ENCODE results near the gene GRID2.

GRID2 gene

GRCh38 chr4:93147524-93148212, 843.9 kb downstream of the GRID2 start:
- DNase-seq (ENCODE audit: low read depth, low spot score) = peak; percentile 68
- no CpG with 5 or more reads among the region's 1 CpG for WGBS (ENCODE audit: insufficient coverage, insufficient read length)
- Histone ChIP-seq H3K27me3 (ENCODE audit: control insufficient read depth, insufficient read depth, low read length) (no peaks in the 10 kb centered on the region), H3K4me3 (ENCODE audit: low read length) (no peak overlapping the region), H3K27ac (ENCODE audit: low read length) (no peak overlapping the region), H3K36me3 (ENCODE audit: control insufficient read depth, insufficient read depth, low read length) (no peaks in the 10 kb centered on the region), H3K4me1 (ENCODE audit: control insufficient read depth, insufficient read depth, low read length) (peaks cover 1% of the 10 kb centered on the region; the same call in 1 of the 2 replicates), H3K9me3 (ENCODE audit: control insufficient read depth, insufficient read depth, low read length) (no peaks in the 10 kb centered on the region)

GRCh38 chr4:93152491-93152890, 848.7 kb downstream of the GRID2 start:
- Histone ChIP-seq H3K4me3 (ENCODE audit: low read length) (no peak overlapping the region), H3K4me1 (ENCODE audit: control insufficient read depth, insufficient read depth, low read length) (peaks cover 1% of the 10 kb centered on the region; the same call in 1 of the 2 replicates), H3K27ac (ENCODE audit: low read length) (no peak overlapping the region), H3K36me3 (ENCODE audit: control insufficient read depth, insufficient read depth, low read length) (no peaks in the 10 kb centered on the region), H3K9me3 (ENCODE audit: control insufficient read depth, insufficient read depth, low read length) (no peaks in the 10 kb centered on the region), H3K27me3 (ENCODE audit: control insufficient read depth, insufficient read depth, low read length) (no peaks in the 10 kb centered on the region)
- no peak for DNase-seq (ENCODE audit: low read depth, low spot score)
- WGBS (ENCODE audit: insufficient coverage, insufficient read length) = no CpG with 5 or more reads among the region's 2 CpGs

GRCh38 chr4:93157986-93158385, 854.2 kb downstream of the GRID2 start:
- no peaks in the 10 kb centered on the region for H3K9me3 ChIP-seq (ENCODE audit: control insufficient read depth, insufficient read depth, low read length)
- H3K4me3 ChIP-seq (ENCODE audit: low read length) = no peak overlapping the region
- no peaks in the 10 kb centered on the region for H3K27me3 ChIP-seq (ENCODE audit: control insufficient read depth, insufficient read depth, low read length)
- WGBS (ENCODE audit: insufficient coverage, insufficient read length) = no CpG with 5 or more reads among the region's 2 CpGs
- H3K36me3 ChIP-seq (ENCODE audit: control insufficient read depth, insufficient read depth, low read length) = no peaks in the 10 kb centered on the region
- H3K27ac ChIP-seq (ENCODE audit: low read length) = no peak overlapping the region
- H3K4me1 ChIP-seq (ENCODE audit: control insufficient read depth, insufficient read depth, low read length) = no peaks in the 10 kb centered on the region
- no peak for DNase-seq (ENCODE audit: low read depth, low spot score)

GRCh38 chr4:93168053-93168452, 864.3 kb downstream of the GRID2 start:
- Histone ChIP-seq H3K4me3 (ENCODE audit: low read length) (no peak overlapping the region), H3K9me3 (ENCODE audit: control insufficient read depth, insufficient read depth, low read length) (no peaks in the 10 kb centered on the region), H3K27me3 (ENCODE audit: control insufficient read depth, insufficient read depth, low read length) (no peaks in the 10 kb centered on the region), H3K4me1 (ENCODE audit: control insufficient read depth, insufficient read depth, low read length) (no peaks in the 10 kb centered on the region), H3K27ac (ENCODE audit: low read length) (no peak overlapping the region), H3K36me3 (ENCODE audit: control insufficient read depth, insufficient read depth, low read length) (no peaks in the 10 kb centered on the region)
- DNase-seq (ENCODE audit: low read depth, low spot score) = no peak
- no CpG with 5 or more reads among the region's 4 CpGs for WGBS (ENCODE audit: insufficient coverage, insufficient read length)

- no peak for DNase-seq (ENCODE audit: low read depth, low spot score)
- H3K27me3 ChIP-seq (ENCODE audit: control insufficient read depth, insufficient read depth, low read length) = no peaks in the 10 kb centered on the region
- H3K36me3 ChIP-seq (ENCODE audit: control insufficient read depth, insufficient read depth, low read length) = no peaks in the 10 kb centered on the region
- no peak overlapping the region for H3K4me3 ChIP-seq (ENCODE audit: low read length)
- WGBS (ENCODE audit: insufficient coverage, insufficient read length) = no CpG with 5 or more reads among the region's 6 CpGs
- H3K27ac ChIP-seq (ENCODE audit: low read length) = no peak overlapping the region
- H3K4me1 ChIP-seq (ENCODE audit: control insufficient read depth, insufficient read depth, low read length) = no peaks in the 10 kb centered on the region
- H3K9me3 ChIP-seq (ENCODE audit: control insufficient read depth, insufficient read depth, low read length) = no peaks in the 10 kb centered on the region
Measured at GRCh38 chr4:93169966-93170365, 866.2 kb downstream of the GRID2 start.

- DNase-seq (ENCODE audit: low read depth, low spot score) = no peak
- Histone ChIP-seq H3K9me3 (ENCODE audit: control insufficient read depth, insufficient read depth, low read length) (no peaks in the 10 kb centered on the region), H3K36me3 (ENCODE audit: control insufficient read depth, insufficient read depth, low read length) (no peaks in the 10 kb centered on the region), H3K4me1 (ENCODE audit: control insufficient read depth, insufficient read depth, low read length) (no peaks in the 10 kb centered on the region), H3K27me3 (ENCODE audit: control insufficient read depth, insufficient read depth, low read length) (no peaks in the 10 kb centered on the region), H3K27ac (ENCODE audit: low read length) (no peak overlapping the region), H3K4me3 (ENCODE audit: low read length) (no peak overlapping the region)
- no CpG with 5 or more reads among the region's 1 CpG for WGBS (ENCODE audit: insufficient coverage, insufficient read length)
Measured at GRCh38 chr4:93174598-93174997, 870.8 kb downstream of the GRID2 start.

- no peaks in the 10 kb centered on the region for H3K9me3 ChIP-seq (ENCODE audit: control insufficient read depth, insufficient read depth, low read length)
- no peaks in the 10 kb centered on the region for H3K4me1 ChIP-seq (ENCODE audit: control insufficient read depth, insufficient read depth, low read length)
Measured at GRCh38 chr4:93178279-93178678, 874.5 kb downstream of the GRID2 start.

GRCh38 chr4:93179044-93179443, 875.3 kb downstream of the GRID2 start:
- WGBS (ENCODE audit: insufficient coverage, insufficient read length) = no CpG with 5 or more reads among the region's 2 CpGs
- Histone ChIP-seq H3K4me3 (ENCODE audit: low read length) (no peak overlapping the region), H3K4me1 (ENCODE audit: control insufficient read depth, insufficient read depth, low read length) (no peaks in the 10 kb centered on the region), H3K9me3 (ENCODE audit: control insufficient read depth, insufficient read depth, low read length) (no peaks in the 10 kb centered on the region), H3K36me3 (ENCODE audit: control insufficient read depth, insufficient read depth, low read length) (no peaks in the 10 kb centered on the region), H3K27me3 (ENCODE audit: control insufficient read depth, insufficient read depth, low read length) (no peaks in the 10 kb centered on the region), H3K27ac (ENCODE audit: low read length) (no peak overlapping the region)
- no peak for DNase-seq (ENCODE audit: low read depth, low spot score)

More at GRCh38 chr4:93178279-93178678, 874.5 kb downstream of the GRID2 start:
- no peaks in the 10 kb centered on the region for H3K27me3 ChIP-seq (ENCODE audit: control insufficient read depth, insufficient read depth, low read length)
- no peaks in the 10 kb centered on the region for H3K36me3 ChIP-seq (ENCODE audit: control insufficient read depth, insufficient read depth, low read length)
- no peak overlapping the region for H3K27ac ChIP-seq (ENCODE audit: low read length)
- DNase-seq (ENCODE audit: low read depth, low spot score) = no peak
- H3K4me3 ChIP-seq (ENCODE audit: low read length) = no peak overlapping the region
- no CpG with 5 or more reads among the region's 2 CpGs for WGBS (ENCODE audit: insufficient coverage, insufficient read length)

GRCh38 chr4:93182722-93183121, 879.0 kb downstream of the GRID2 start:
- Histone ChIP-seq H3K36me3 (ENCODE audit: control insufficient read depth, insufficient read depth, low read length) (no peaks in the 10 kb centered on the region), H3K4me3 (ENCODE audit: low read length) (no peak overlapping the region), H3K4me1 (ENCODE audit: control insufficient read depth, insufficient read depth, low read length) (no peaks in the 10 kb centered on the region), H3K9me3 (ENCODE audit: control insufficient read depth, insufficient read depth, low read length) (no peaks in the 10 kb centered on the region), H3K27ac (ENCODE audit: low read length) (no peak overlapping the region), H3K27me3 (ENCODE audit: control insufficient read depth, insufficient read depth, low read length) (no peaks in the 10 kb centered on the region)
- DNase-seq (ENCODE audit: low read depth, low spot score) = no peak
- 100% methylated on average over 1 of the region's 4 CpGs for WGBS (ENCODE audit: insufficient coverage, insufficient read length)

GRCh38 chr4:93183576-93183975, 879.8 kb downstream of the GRID2 start:
- Histone ChIP-seq H3K27ac (ENCODE audit: low read length) (no peak overlapping the region), H3K4me1 (ENCODE audit: control insufficient read depth, insufficient read depth, low read length) (no peaks in the 10 kb centered on the region), H3K9me3 (ENCODE audit: control insufficient read depth, insufficient read depth, low read length) (no peaks in the 10 kb centered on the region), H3K36me3 (ENCODE audit: control insufficient read depth, insufficient read depth, low read length) (no peaks in the 10 kb centered on the region), H3K27me3 (ENCODE audit: control insufficient read depth, insufficient read depth, low read length) (no peaks in the 10 kb centered on the region), H3K4me3 (ENCODE audit: low read length) (no peak overlapping the region)
- DNase-seq (ENCODE audit: low read depth, low spot score) = no peak

GRCh38 chr4:93184053-93184452, 880.3 kb downstream of the GRID2 start:
- H3K27ac ChIP-seq (ENCODE audit: low read length) = no peak overlapping the region
- no peak overlapping the region for H3K4me3 ChIP-seq (ENCODE audit: low read length)
- H3K9me3 ChIP-seq (ENCODE audit: control insufficient read depth, insufficient read depth, low read length) = no peaks in the 10 kb centered on the region
- no peak for DNase-seq (ENCODE audit: low read depth, low spot score)
- no peaks in the 10 kb centered on the region for H3K27me3 ChIP-seq (ENCODE audit: control insufficient read depth, insufficient read depth, low read length)
- H3K4me1 ChIP-seq (ENCODE audit: control insufficient read depth, insufficient read depth, low read length) = no peaks in the 10 kb centered on the region
- no peaks in the 10 kb centered on the region for H3K36me3 ChIP-seq (ENCODE audit: control insufficient read depth, insufficient read depth, low read length)
- no CpG with 5 or more reads among the region's 2 CpGs for WGBS (ENCODE audit: insufficient coverage, insufficient read length)
